ENCODE measurements around the gene PKIB.

DNA sequence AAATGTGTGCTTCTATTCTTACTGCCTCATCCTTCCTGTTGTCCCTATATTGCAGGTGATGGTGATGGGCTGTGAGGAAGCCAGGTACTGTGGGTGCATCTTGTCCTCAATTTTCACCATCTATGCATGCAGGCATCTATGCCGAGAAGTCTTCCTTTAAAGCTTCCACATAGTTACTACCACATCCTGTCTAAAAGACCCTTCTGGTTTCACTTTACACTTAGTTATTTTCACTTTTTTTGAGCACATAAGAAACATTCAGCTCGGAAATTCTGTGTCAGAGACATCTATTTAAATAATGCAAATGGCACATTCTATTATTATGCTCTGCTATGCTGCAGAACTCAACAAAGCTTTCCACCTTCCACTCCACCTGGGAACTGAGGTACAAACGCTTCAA is 141.1 kb downstream of the PKIB start:
- TF ChIP-seq, protein P1, sequence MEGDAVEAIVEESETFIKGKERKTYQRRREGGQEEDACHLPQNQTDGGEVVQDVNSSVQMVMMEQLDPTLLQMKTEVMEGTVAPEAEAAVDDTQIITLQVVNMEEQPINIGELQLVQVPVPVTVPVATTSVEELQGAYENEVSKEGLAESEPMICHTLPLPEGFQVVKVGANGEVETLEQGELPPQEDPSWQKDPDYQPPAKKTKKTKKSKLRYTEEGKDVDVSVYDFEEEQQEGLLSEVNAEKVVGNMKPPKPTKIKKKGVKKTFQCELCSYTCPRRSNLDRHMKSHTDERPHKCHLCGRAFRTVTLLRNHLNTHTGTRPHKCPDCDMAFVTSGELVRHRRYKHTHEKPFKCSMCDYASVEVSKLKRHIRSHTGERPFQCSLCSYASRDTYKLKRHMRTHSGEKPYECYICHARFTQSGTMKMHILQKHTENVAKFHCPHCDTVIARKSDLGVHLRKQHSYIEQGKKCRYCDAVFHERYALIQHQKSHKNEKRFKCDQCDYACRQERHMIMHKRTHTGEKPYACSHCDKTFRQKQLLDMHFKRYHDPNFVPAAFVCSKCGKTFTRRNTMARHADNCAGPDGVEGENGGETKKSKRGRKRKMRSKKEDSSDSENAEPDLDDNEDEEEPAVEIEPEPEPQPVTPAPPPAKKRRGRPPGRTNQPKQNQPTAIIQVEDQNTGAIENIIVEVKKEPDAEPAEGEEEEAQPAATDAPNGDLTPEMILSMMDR (IDR thresholded peaks at IDR 0.05): no peak
- TF ChIP-seq EP300 (IDR thresholded peaks at IDR 0.05): no peak
- TF ChIP-seq POLR2A (IDR thresholded peaks at IDR 0.05): no peak
